PFSK-1 (cell line): ENCODE data around the gene KITLG.

Experiments used
- FOXP2 ChIP-seq: optimal IDR thresholded peaks from 2 replicates; pipeline ENCODE3; 2011; ENCODE audit warnings: borderline replicate concordance, control low read depth, inconsistent platforms; ENCODE audit not compliant: insufficient read depth; ENCODE audit errors: extremely low read length, extremely low read depth
- POLR2AphosphoS5 ChIP-seq: IDR thresholded peaks from 2 replicates; pipeline ENCODE4 v1.6.1; 2012; ENCODE audit warnings: low read depth, mild to moderate bottlenecking, control low read depth, low read length, moderate library complexity
- SIN3A ChIP-seq: IDR thresholded peaks from 2 replicates; pipeline ENCODE4 v1.6.1; 2012; ENCODE audit warnings: mild to moderate bottlenecking, low read length, moderate library complexity, borderline replicate concordance; ENCODE audit not compliant: insufficient read depth
- TAF1 ChIP-seq: IDR thresholded peaks from 2 replicates; pipeline ENCODE4 v1.6.1; 2012; ENCODE audit warnings: low read length, control low read depth, borderline replicate concordance; ENCODE audit not compliant: insufficient read depth
- TF ChIP-seq, protein P1 (sequence below), 2 experiments: IDR thresholded peaks; 2 replicates each; pipeline versions ENCODE4 v1.6.1 to v1.8.0; 2011 to 2012; ENCODE audit warnings: low read depth in 2 of 2, low read length in 2 of 2, control low read depth in 1 of 2, inconsistent platforms in 1 of 2, mild to moderate bottlenecking in 1 of 2, moderate library complexity in 1 of 2; ENCODE audit not compliant: insufficient read depth in 1 of 2

KITLG gene

DNA sequence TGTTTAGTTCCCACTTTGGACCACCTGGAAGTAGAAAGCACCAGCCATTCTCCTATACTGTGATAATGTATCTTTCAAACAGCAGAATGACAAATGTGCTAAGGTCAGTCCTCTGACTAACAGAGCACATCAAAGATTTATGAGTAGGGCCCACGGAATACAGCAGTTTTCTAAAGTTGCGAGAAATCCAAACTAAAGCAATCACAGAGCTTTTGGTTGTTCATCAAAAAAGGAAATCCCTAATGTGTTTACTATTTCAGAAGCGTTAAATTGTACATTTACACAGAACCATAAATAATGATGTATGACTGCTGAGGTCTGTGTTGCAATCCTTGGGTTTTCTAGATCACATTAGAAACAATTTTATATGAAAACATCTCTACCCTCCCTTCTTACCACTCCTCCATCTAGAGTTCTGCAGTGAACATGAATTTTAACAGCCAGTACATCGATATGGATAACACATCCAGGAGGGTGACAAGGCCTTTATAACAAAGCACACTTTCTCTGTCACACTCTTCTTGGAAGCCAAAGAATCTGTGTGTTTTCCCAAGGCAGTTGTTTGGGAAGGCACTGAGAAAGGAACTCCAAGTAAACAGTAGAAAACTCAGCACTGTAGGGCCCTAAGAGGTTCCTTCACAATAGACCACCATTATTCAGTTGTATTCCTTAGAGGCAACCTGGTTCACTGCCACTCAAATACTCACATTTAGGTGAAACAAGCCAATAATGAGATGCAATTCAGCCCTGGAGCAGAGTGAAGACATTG is 7.3 kb downstream of the KITLG start:
- TF ChIP-seq SIN3A, result no peak
- TF ChIP-seq FOXP2, result no peak
- no peak for TF ChIP-seq POLR2AphosphoS5
- TF ChIP-seq TAF1, result no peak
- TF ChIP-seq, protein P1, sequence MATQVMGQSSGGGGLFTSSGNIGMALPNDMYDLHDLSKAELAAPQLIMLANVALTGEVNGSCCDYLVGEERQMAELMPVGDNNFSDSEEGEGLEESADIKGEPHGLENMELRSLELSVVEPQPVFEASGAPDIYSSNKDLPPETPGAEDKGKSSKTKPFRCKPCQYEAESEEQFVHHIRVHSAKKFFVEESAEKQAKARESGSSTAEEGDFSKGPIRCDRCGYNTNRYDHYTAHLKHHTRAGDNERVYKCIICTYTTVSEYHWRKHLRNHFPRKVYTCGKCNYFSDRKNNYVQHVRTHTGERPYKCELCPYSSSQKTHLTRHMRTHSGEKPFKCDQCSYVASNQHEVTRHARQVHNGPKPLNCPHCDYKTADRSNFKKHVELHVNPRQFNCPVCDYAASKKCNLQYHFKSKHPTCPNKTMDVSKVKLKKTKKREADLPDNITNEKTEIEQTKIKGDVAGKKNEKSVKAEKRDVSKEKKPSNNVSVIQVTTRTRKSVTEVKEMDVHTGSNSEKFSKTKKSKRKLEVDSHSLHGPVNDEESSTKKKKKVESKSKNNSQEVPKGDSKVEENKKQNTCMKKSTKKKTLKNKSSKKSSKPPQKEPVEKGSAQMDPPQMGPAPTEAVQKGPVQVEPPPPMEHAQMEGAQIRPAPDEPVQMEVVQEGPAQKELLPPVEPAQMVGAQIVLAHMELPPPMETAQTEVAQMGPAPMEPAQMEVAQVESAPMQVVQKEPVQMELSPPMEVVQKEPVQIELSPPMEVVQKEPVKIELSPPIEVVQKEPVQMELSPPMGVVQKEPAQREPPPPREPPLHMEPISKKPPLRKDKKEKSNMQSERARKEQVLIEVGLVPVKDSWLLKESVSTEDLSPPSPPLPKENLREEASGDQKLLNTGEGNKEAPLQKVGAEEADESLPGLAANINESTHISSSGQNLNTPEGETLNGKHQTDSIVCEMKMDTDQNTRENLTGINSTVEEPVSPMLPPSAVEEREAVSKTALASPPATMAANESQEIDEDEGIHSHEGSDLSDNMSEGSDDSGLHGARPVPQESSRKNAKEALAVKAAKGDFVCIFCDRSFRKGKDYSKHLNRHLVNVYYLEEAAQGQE (IDR thresholded peaks at IDR 0.05; ENCODE audit: insufficient read depth in 1 of 2, low read depth in 2 of 2, low read length in 2 of 2), result no peak

DNA sequence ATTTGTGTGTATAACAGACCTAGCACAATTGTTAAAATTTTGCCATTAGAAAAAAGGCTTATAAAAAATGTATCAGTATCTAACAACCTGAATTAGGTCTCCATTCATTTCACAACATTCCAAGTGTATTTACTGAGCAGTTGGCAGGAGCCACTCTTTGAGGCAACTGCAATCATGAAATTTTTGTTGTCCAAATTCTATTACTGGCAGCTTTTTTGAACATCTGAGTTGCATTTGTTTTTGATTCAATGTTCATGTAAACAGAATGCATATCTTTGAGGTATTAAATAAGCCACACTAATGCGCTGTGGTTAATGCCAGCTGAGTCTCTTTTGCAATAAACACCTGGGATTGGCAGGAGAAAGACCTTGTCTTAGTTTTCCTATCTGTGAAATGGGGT is 8.7 kb downstream of the KITLG start:
- no peak for TF ChIP-seq SIN3A

DNA sequence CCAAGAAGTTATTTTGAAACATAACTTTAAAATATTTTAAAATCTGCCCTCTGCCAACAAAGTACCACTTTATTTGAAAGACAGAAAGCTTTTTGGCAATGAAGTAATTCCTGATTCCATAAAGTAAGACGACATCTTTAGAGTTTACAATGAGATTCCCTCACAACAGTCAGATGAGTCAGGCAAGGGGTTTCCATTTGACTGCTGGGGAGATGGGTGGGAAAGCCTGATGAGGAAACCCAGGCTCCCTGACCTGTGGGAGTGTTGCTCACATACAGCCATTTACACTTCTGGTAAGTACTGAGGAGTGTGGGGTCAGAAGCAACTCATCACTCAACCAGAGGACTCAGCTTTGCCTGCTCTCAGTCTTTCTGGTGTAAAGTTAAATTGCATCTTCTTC is 10.2 kb downstream of the KITLG start:
- TF ChIP-seq POLR2AphosphoS5 (no peak), SIN3A (no peak), TAF1 (no peak), FOXP2 (no peak)
- TF ChIP-seq, protein P1 (IDR thresholded peaks at IDR 0.05; ENCODE audit: insufficient read depth in 1 of 2, low read depth in 2 of 2, low read length in 2 of 2), result no peak

DNA sequence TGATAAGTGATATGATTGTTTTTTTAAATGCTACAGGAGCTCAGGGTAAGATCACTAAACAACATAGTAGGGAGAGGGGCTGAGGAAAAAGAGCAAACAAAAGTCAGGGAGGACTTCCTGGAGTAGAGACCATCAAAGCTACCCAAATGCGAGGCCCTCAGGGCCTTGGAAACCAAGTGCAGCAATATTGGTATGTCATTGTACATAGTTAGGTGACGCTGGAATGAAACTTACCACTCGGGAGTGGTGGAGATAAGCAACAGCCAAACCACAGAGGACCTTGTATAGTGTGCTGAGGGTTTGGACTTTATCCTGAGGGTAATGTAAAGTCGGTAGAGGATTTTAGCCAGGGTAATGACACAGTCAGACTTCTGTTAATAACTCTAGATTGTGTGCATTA is 13.8 kb downstream of the KITLG start:
- TF ChIP-seq, protein P1 (IDR thresholded peaks at IDR 0.05; ENCODE audit: insufficient read depth in 1 of 2, low read depth in 2 of 2, low read length in 2 of 2), result no peak
- TF ChIP-seq FOXP2 (no peak), SIN3A (no peak), POLR2AphosphoS5 (no peak), TAF1 (no peak)

DNA sequence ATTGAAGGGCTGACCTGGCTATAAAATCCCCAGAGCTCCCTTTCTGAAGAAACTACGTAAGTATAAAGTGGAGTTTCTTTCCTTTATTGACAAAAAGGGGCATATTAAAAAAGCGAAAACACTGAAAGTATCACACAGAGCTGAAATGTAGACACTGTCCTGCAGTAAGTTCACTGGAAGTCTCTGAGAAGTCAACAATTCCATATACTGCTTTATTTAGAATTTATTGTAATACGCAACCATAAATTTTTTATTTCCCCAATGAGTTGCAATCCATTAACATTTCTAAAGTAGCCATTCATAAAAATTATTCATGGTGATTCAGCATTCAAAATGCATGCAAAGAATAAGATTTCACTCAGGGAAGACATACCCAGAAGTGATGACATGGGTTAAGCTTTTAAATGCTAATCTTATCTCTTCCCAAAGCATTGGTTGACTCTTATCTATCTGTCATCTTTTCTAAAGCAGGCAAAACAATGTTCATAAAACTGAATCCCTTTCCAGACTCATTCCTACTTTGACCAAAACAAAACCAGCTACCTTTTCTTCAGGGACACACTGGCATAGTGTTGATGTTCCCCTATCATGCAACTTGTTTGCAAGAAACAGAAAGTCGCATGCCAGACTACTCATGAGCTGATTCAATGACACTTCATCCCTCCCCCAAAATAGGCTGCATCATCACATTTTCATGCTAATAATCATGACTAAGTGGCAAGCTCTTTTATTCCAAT is 17.3 kb downstream of the KITLG start:
- TF ChIP-seq TAF1, result no peak
- no peak for TF ChIP-seq FOXP2
- no peak for TF ChIP-seq POLR2AphosphoS5
- TF ChIP-seq SIN3A, result no peak
- TF ChIP-seq, protein P1 (IDR thresholded peaks at IDR 0.05; ENCODE audit: insufficient read depth in 1 of 2, low read depth in 2 of 2, low read length in 2 of 2), result no peak
